Daoy (cell line): ENCODE data around the gene C2orf49. TPM values are rescaled to one million over a fixed set of nuclear protein-coding genes. Genes with fewer than 3 reads are reported as not detected.

ENCODE experiments used
- total RNA-seq: library from RNA; depleted of rRNA; stranded (reverse); fragments of >200 nt; shearing (Covaris generic); gene quantifications from 2 replicates; pipeline ENCODE4 v1.2.3, GENCODE V29; 2014; rRNA removed

Gene C2orf49
- total RNA-seq, 1 experiment from 2014 or later: 10.1 TPM

Other genes starting within 250 kb of the C2orf49 start
- gene GPR45, start 95.8 kb upstream of the C2orf49 start, total RNA-seq: not detected in 2 replicates
- 13.4 and 15.7 TPM in 2 replicates for gene TGFBRAP1, start 7.8 kb upstream of the C2orf49 start, total RNA-seq
- gene FHL2, start 61.5 kb downstream of the C2orf49 start, total RNA-seq: 147 and 173 TPM in 2 replicates